Endothelial cell of coronary artery (primary cell): ENCODE data around the gene C1orf226. TPM values are rescaled to one million over a fixed set of nuclear protein-coding genes. Genes with fewer than 3 reads are reported as not detected.

Source experiments
- total RNA-seq: library from RNA; depleted of rRNA; stranded (reverse); fragments of >200 nt; gene quantifications from 2 replicates; pipeline ENCODE4 v1.2.3, GENCODE V29; 2014

The C1orf226 gene
- 0.72 and 0.85 TPM in 2 replicates for total RNA-seq

DNA sequence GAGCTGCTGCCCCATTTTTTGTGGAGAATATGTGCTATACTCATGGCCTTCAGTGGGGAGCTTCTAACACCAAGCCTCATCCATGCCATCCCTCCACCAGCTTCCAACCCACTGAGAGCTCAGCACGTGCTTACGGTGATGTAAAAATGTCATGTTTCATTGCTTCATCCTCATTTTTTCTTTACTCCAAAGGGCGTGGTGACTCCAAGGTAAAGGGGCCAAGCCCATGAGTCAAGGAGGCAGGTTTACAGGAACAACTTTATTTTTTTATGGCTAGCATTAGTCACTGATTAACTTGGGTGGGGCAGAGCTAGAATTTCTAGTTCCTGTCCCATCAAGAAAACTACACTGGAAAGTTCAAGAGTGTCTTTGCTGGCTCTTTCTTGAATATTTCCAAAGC, at the start of gene C1orf226:
TSS of gene C1orf226 (plus strand) at position 346 of the 400 bp plus-strand sequence. CDS start 174 bp downstream, outside the sequence.

DNA sequence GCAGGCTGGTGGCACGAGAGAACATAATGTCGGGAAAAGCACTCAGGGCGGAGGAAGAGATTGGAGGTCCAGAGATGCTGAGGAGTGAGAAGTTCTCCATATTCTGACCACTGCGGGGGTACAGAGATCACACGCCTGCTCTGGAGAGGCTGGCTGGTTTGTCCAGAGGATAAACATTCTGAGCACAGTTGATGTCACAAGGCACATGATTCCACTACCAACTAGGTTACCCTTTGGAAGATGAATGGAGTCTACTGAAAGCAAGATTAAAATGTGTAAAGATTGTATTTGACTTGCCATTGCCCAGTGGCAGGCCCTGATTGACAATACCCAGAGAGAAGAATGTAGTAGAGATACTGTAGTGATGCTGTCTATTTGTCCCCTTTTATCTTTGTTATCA, 4.8 kb upstream of the C1orf226 start, which contains the start of gene SPATA46:
TSS of gene SPATA46 (minus strand) at position 164 of the 400 bp plus-strand sequence. CDS start at position 100, 64 bp downstream.

GRCh38 chr1:162412002-162412401, 30.5 kb downstream of the C1orf226 start, which contains the start of gene SH2D1B:
Gene SH2D1B (minus strand): TSS chr1:162412136. CDS start chr1:162412016, 120 bp downstream.

Other genes starting within 250 kb of the C1orf226 start
- not detected in 2 replicates for gene SPATA46, start 4.9 kb upstream of the C1orf226 start, total RNA-seq
- under 0.01 TPM in 1 of 2 replicates, not detected in the other for gene SH2D1B, start 30.4 kb downstream of the C1orf226 start, total RNA-seq
- gene UHMK1, start 116.1 kb downstream of the C1orf226 start, total RNA-seq: 58.2 and 68.4 TPM in 2 replicates
- 149 and 184 TPM in 2 replicates for gene UAP1, start 180.0 kb downstream of the C1orf226 start, total RNA-seq